OCI-LY7 (cell line): ENCODE results near the gene GLYAT.
"Not testable (repeated sequence)": the region's sequence is repeated elsewhere in the genome, so short reads cannot be mapped to it uniquely, and the experiment has no call there.

Source experiments
- CTCF ChIP-seq: fragments of 200-600 bp; sonication (generic); conservative IDR thresholded peaks from 2 replicates; pipeline ENCODE4 v1.5.1; 2014; ENCODE audit warnings: mild to moderate bottlenecking, antibody characterized with exemption, low read length, moderate library complexity, mixed read lengths
- EZH2phosphoT487 ChIP-seq: fragments of 200-600 bp; sonication (generic); IDR thresholded peaks from 2 replicates; pipeline ENCODE4 v1.6.1; 2018; ENCODE audit warnings: low read depth, borderline replicate concordance, mild to moderate bottlenecking, mixed run types, antibody characterized with exemption, low read length, moderate library complexity, mixed read lengths

- not testable (repeated sequence) for TF ChIP-seq CTCF, EZH2phosphoT487
These were observed 49.1 kb downstream of the GLYAT start for GRCh38 chr11:58682660-58683059.
